Neural cell (in vitro differentiated cells): Measurements from ENCODE around the gene PAX3.

Source experiments
- CTCF ChIP-seq: fragments of 450-650 bp; IDR thresholded peaks from 2 replicates; pipeline ENCODE4 v1.5.1; 2014; ENCODE audit warnings: antibody characterized with exemption, mild to moderate bottlenecking, moderate library complexity; ENCODE audit not compliant: poor library complexity, severe bottlenecking
- EP300 ChIP-seq: fragments of 450-650 bp; conservative IDR thresholded peaks from 2 replicates; pipeline ENCODE4 v1.6.1; 2014; ENCODE audit warnings: antibody characterized with exemption, mild to moderate bottlenecking, moderate library complexity; ENCODE audit not compliant: poor library complexity, severe bottlenecking
- EZH2 ChIP-seq: fragments of 200-600, 300-800 bp; shearing (Covaris generic), sonication (generic); IDR thresholded peaks from 2 replicates; pipeline ENCODE4 v1.6.1; 2014; ENCODE audit warnings: antibody characterized with exemption, low read length, borderline replicate concordance, mild to moderate bottlenecking; ENCODE audit not compliant: insufficient read depth, poor library complexity, severe bottlenecking
- MXI1 ChIP-seq: fragments of 450-650 bp; conservative IDR thresholded peaks from 2 replicates; pipeline ENCODE4 v1.6.1; 2014; ENCODE audit warnings: antibody characterized with exemption, mild to moderate bottlenecking; ENCODE audit not compliant: poor library complexity, severe bottlenecking
- POLR2AphosphoS5 ChIP-seq: IDR thresholded peaks from 2 replicates; pipeline ENCODE4 v1.6.1; 2012
- RAD21 ChIP-seq: fragments of 450-650 bp; conservative IDR thresholded peaks from 2 replicates; pipeline ENCODE4 v1.6.1; 2014; ENCODE audit warnings: antibody characterized with exemption, mild to moderate bottlenecking, moderate library complexity
- SMC3 ChIP-seq: fragments of 450-650 bp; conservative IDR thresholded peaks from 2 replicates; pipeline ENCODE4 v1.6.1; 2014; ENCODE audit warnings: antibody characterized with exemption, mild to moderate bottlenecking, moderate library complexity; ENCODE audit not compliant: poor library complexity

- no peak for TF ChIP-seq RAD21
- TF ChIP-seq EP300, result no peak
- TF ChIP-seq CTCF, result no peak
- TF ChIP-seq EZH2, result no peak
- TF ChIP-seq SMC3, result no peak
- TF ChIP-seq POLR2AphosphoS5, result no peak
- TF ChIP-seq MXI1, result no peak
These were observed 28.4 kb downstream of the PAX3 start for GRCh38 chr2:222270396-222270795.
